VCaP (cell line): ENCODE data around the gene CEP68.

Experiments
- H3K27ac ChIP-seq: fragments of 450-650 bp; 2 replicates; pipeline ENCODE4 v1.5.1; 2017
- CTCF ChIP-seq: fragments of 450-650 bp; conservative IDR thresholded peaks from 2 replicates; pipeline ENCODE4 v1.5.1; 2017; ENCODE audit warnings: mild to moderate bottlenecking, moderate library complexity

The CEP68 gene

GRCh38 chr2:65079017-65079416, 22.8 kb downstream of the CEP68 start:
- H3K27ac ChIP-seq, result no peak overlapping the region
- no peak for TF ChIP-seq CTCF

GRCh38 chr2:65081232-65081685, 25.0 kb downstream of the CEP68 start:
- no peak overlapping the region for H3K27ac ChIP-seq

GRCh38 chr2:65085148-65085547, 28.9 kb downstream of the CEP68 start:
- TF ChIP-seq CTCF, result no peak
- no peak overlapping the region for H3K27ac ChIP-seq

More at GRCh38 chr2:65081232-65081685, 25.0 kb downstream of the CEP68 start:
- no peak for TF ChIP-seq CTCF

- H3K27ac ChIP-seq, result no peak overlapping the region; the same call in 1 of the 2 replicates
- no peak for TF ChIP-seq CTCF
These were observed 36.6 kb downstream of the CEP68 start for GRCh38 chr2:65092791-65093190.

GRCh38 chr2:65093211-65093610, 37.0 kb downstream of the CEP68 start:
- no peak overlapping the region; the same call in 1 of the 2 replicates for H3K27ac ChIP-seq
- TF ChIP-seq CTCF, result no peak

- no peak overlapping the region for H3K27ac ChIP-seq
- TF ChIP-seq CTCF, result no peak
These were observed 40.7 kb downstream of the CEP68 start for GRCh38 chr2:65096948-65097347.

GRCh38 chr2:65097844-65098243, 41.6 kb downstream of the CEP68 start:
- TF ChIP-seq CTCF, result no peak
- no peak overlapping the region for H3K27ac ChIP-seq

GRCh38 chr2:65098741-65099140, 42.5 kb downstream of the CEP68 start:
- no peak overlapping the region for H3K27ac ChIP-seq
- no peak for TF ChIP-seq CTCF
